Esophagus muscularis mucosa (tissue), 4 donors: Measurements from ENCODE around the gene GLOD4. TPM values are rescaled to one million over a fixed set of nuclear protein-coding genes. Genes with fewer than 3 reads are reported as not detected.
"Not testable (repeated sequence)": the region's sequence is repeated elsewhere in the genome, so short reads cannot be mapped to it uniquely, and the experiment has no call there.

Experiments
- DNase-seq: peaks from one replicate; pipeline ENCODE4 v3.0.0-alpha.2; 2017; ENCODE audit errors: extremely low spot score
- H3K27ac ChIP-seq, 4 donors: fragments of 200-600 bp; sonication (generic); replicated peaks in 1 of 4; 1 replicate in 3 of 4; 2 replicates in 1 of 4; pipeline ENCODE4 v1.5.1; 2016 to 2019; ENCODE audit warnings: mild to moderate bottlenecking in 1 of 4
- H3K27me3 ChIP-seq, 4 donors: fragments of 200-600 bp; sonication (generic); one replicate each; pipeline versions ENCODE4 v1.5.1 to v1.6.0; 2016 to 2019
- H3K36me3 ChIP-seq, 4 donors: fragments of 200-600 bp; sonication (generic); one replicate each; pipeline ENCODE4 v1.5.1; 2016 to 2019
- H3K4me1 ChIP-seq, 4 donors: fragments of 200-600 bp; sonication (generic); one replicate each; pipeline ENCODE4 v1.5.1; 2016 to 2019
- H3K4me3 ChIP-seq, 4 donors: fragments of 200-600 bp; sonication (generic); 1 replicate in 2 of 4; 2 replicates in 2 of 4; pipeline ENCODE4 v1.5.1; 2016 to 2019; ENCODE audit warnings: mild to moderate bottlenecking in 4 of 4, moderate library complexity in 1 of 4
- H3K9me3 ChIP-seq, 4 donors: fragments of 200-600 bp; sonication (generic); 1 replicate in 3 of 4; 2 replicates in 1 of 4; pipeline ENCODE4 v1.5.1; 2016 to 2019
- CTCF ChIP-seq, 3 experiments: fragments of 200-600 bp in 2 of 3; fragments of 450-650 bp in 1 of 3; sonication (generic) in 2 of 3; IDR thresholded peaks; one replicate each; pipeline ENCODE4 v1.5.1; 2017 to 2019; ENCODE audit warnings: antibody characterized with exemption in 3 of 3, mild to moderate bottlenecking in 2 of 3, moderate library complexity in 1 of 3
- EP300 ChIP-seq: sonication (generic); formaldehyde crosslinking; IDR thresholded peaks from one replicate; pipeline ENCODE4 v1.6.1; 2017; ENCODE audit warnings: antibody characterized with exemption
- POLR2A ChIP-seq: fragments of 450-650 bp; IDR thresholded peaks from one replicate; pipeline ENCODE4 v1.6.1; 2017; ENCODE audit warnings: antibody characterized with exemption, moderate library complexity, mild to moderate bottlenecking, low read depth
- POLR2AphosphoS5 ChIP-seq, 2 donors: sonication (generic); formaldehyde crosslinking; IDR thresholded peaks; one replicate each; pipeline ENCODE4 v1.6.1; 2017; ENCODE audit warnings: antibody characterized with exemption in 2 of 2
- WGBS: methylation state at CpG from one replicate; pipeline ENCODE4 v1.1.5; 2018; 5-methylcytosine and 5-hydroxymethylcytosine counted together
- intact Hi-C: fragments of 100-400 bp; cut with DNase I; formaldehyde crosslinking; loops from one replicate; pipeline ENCODE4 v1.15.1; 2023
- total RNA-seq, 4 donors: library from RNA; depleted of rRNA; stranded (reverse); fragments of >200 nt; gene quantifications; one replicate each; pipeline versions ENCODE4 v1.1.0 to v1.2.1, GENCODE V29; 2016

Gene GLOD4
- total RNA-seq, 4 donors from 2014 or later: 25.7 to 73.6 (median 53.9) TPM

- WGBS: 49% methylated on average over 30 of the region's 38 CpGs
- H3K27ac ChIP-seq: peak overlapping the region; percentile 38 to 61 (median 57)
- peaks cover 21 to 61% (median 52%) of the 10 kb centered on the region in 4 donors for H3K36me3 ChIP-seq
Observed at GRCh38 chr17:789931-790873, 8.1 kb upstream of the GLOD4 start.

GRCh38 chr17:789160-789840 lies 7.2 kb upstream of the GLOD4 start:
- Histone ChIP-seq H3K36me3 (peaks cover 21 to 69% (median 56%) of the 10 kb centered on the region in 4 donors), H3K4me3 (no peak overlapping the region), H3K27me3 (no peaks in the 10 kb centered on the region), H3K27ac (peak overlapping the region; percentile 38 to 61 (median 57)), H3K9me3 (no peaks in the 10 kb centered on the region), H3K4me1 (peaks cover 2 to 47% (median 33%) of the 10 kb centered on the region in 4 donors)
- DNase-seq: no peak
- TF ChIP-seq POLR2A (no peak), EP300 (no peak), CTCF (IDR thresholded peaks at IDR 0.05) (no peak), POLR2AphosphoS5 (IDR thresholded peaks at IDR 0.05) (no peak)
- intact Hi-C loops: no loop called here
- WGBS: 86% methylated on average over 14 of the region's 14 CpGs

More at GRCh38 chr17:789931-790873, 8.1 kb upstream of the GLOD4 start:
- peaks cover 7 to 52% (median 35%) of the 10 kb centered on the region in 4 donors for H3K4me1 ChIP-seq
- not testable (repeated sequence) for H3K27me3 ChIP-seq, H3K4me3 ChIP-seq, H3K9me3 ChIP-seq, DNase-seq
- intact Hi-C loops: loop anchor here (10.0 kb wide), 1 partner anchor 65 kb away; no protein-coding TSS in a partner anchor
- peak in 1 of 2 donors; percentile 4 for TF ChIP-seq POLR2AphosphoS5 (IDR thresholded peaks at IDR 0.05)

- no peak overlapping the region for H3K4me3 ChIP-seq
- H3K9me3 ChIP-seq: no peaks in the 10 kb centered on the region
- peaks cover 21 to 75% (median 61%) of the 10 kb centered on the region in 4 donors for H3K36me3 ChIP-seq
- TF ChIP-seq POLR2A (no peak), EP300 (no peak), CTCF (IDR thresholded peaks at IDR 0.05) (no peak), POLR2AphosphoS5 (IDR thresholded peaks at IDR 0.05) (no peak)
- no peak overlapping the region for H3K27ac ChIP-seq
- H3K4me1 ChIP-seq: peaks cover 9 to 47% (median 33%) of the 10 kb centered on the region in 4 donors
- H3K27me3 ChIP-seq: no peaks in the 10 kb centered on the region
- no peak for DNase-seq
- 100% methylated on average over 1 of the region's 4 CpGs for WGBS
- intact Hi-C loops: no loop called here
Observed at GRCh38 chr17:788551-788950, 6.5 kb upstream of the GLOD4 start.

- Histone ChIP-seq H3K27ac (no peak overlapping the region), H3K27me3 (no peaks in the 10 kb centered on the region), H3K4me1 (peaks cover 17 to 51% (median 39%) of the 10 kb centered on the region in 4 donors), H3K36me3 (peaks cover 21 to 72% (median 57%) of the 10 kb centered on the region in 4 donors), H3K9me3 (no peaks in the 10 kb centered on the region), H3K4me3 (no peak overlapping the region)
- intact Hi-C loops: no loop called here
- TF ChIP-seq CTCF (IDR thresholded peaks at IDR 0.05) (no peak), EP300 (no peak), POLR2A (no peak), POLR2AphosphoS5 (IDR thresholded peaks at IDR 0.05) (no peak)
- WGBS: 89% methylated on average over 12 of the region's 12 CpGs
- no peak for DNase-seq
Observed at GRCh38 chr17:787641-788221, 5.7 kb upstream of the GLOD4 start.

GRCh38 chr17:785901-786300 lies 3.8 kb upstream of the GLOD4 start:
- H3K4me3 ChIP-seq, intact Hi-C loops, H3K27me3 ChIP-seq, DNase-seq, H3K9me3 ChIP-seq, H3K27ac ChIP-seq: not testable (repeated sequence)
- peaks cover 21 to 53% (median 42%) of the 10 kb centered on the region in 4 donors for H3K36me3 ChIP-seq
- H3K4me1 ChIP-seq: peaks cover 22 to 45% (median 40%) of the 10 kb centered on the region in 4 donors
- 96% methylated on average over 7 of the region's 7 CpGs for WGBS
